ENCODE measurements around the gene PIR. TPM values are rescaled to one million over a fixed set of nuclear protein-coding genes. Genes with fewer than 3 reads are reported as not detected.

Gene PIR
- total and polyA plus RNA-seq, 9 of the 15 experiments (the other 6 are each of a cell fraction or from before 2014, with no cell fraction given): 7.5 to 29.8 (median 11.5) TPM

DNA sequence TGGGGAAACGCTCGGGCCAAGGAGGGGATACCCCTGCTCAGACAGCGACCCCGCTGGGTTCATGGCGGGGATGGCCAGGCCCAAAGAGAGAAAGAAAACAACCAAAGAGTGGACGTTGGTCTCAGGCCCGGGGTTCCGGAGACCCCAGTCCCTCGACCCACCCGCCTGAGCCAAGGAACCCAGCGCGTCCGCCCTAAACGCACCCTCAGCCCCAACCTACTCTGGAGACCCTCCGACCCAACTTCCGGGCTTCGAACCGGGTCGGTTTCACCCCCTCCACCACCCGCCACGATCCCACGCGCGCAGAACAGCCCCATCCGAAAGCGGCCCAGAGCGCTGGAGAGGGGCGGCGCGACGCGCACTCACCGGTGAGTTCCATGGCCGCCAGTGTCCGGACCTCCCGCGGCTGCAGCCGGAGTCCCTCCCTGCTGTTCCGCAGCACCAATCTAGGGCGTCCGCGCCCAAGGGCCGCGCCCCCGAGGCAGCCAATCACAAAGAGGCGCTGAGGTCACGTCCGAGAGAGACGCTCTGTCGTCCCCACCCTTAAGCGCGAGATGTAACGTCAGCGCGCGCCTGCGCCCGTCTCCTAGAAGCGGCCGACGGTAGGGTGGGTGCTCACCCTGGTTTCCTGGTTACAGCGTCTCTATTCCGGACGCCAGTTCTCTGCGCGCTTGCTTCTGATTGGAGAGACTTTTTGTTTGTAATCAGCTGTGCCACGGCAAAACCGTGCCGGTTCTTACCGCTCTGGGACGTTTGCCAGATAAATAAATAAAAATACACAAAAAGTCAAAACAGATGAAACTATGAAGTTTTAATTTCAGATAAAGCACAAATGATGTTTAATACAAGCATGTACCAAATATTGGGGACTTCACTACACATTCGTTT, 157.8 kb downstream of the PIR start, which contains the start of gene PIGA (continued):
- TF ChIP-seq SMARCC2 (IDR thresholded peaks at IDR 0.05; ENCODE audit: low read depth) (no peak), FOS (IDR thresholded peaks at IDR 0.05; ENCODE audit: extremely low read depth, insufficient read length) (peak; percentile 76), CSDE1 (IDR thresholded peaks at IDR 0.05) (peak in 1 of 2 experiments; percentile 19; a peak in 1 of 4 replicates), U2AF2 (optimal IDR thresholded peaks at IDR 0.05; ENCODE audit: low read depth, low read length) (no peak), RUNX1 (IDR thresholded peaks at IDR 0.05; ENCODE audit: low read depth) (no peak), HEY1 (CRISPR knock-in tag; IDR thresholded peaks at IDR 0.05; ENCODE audit: borderline replicate concordance) (no peak), TRIM24 (IDR thresholded peaks at IDR 0.05) (no peak)
- TF ChIP-seq, protein P1, sequence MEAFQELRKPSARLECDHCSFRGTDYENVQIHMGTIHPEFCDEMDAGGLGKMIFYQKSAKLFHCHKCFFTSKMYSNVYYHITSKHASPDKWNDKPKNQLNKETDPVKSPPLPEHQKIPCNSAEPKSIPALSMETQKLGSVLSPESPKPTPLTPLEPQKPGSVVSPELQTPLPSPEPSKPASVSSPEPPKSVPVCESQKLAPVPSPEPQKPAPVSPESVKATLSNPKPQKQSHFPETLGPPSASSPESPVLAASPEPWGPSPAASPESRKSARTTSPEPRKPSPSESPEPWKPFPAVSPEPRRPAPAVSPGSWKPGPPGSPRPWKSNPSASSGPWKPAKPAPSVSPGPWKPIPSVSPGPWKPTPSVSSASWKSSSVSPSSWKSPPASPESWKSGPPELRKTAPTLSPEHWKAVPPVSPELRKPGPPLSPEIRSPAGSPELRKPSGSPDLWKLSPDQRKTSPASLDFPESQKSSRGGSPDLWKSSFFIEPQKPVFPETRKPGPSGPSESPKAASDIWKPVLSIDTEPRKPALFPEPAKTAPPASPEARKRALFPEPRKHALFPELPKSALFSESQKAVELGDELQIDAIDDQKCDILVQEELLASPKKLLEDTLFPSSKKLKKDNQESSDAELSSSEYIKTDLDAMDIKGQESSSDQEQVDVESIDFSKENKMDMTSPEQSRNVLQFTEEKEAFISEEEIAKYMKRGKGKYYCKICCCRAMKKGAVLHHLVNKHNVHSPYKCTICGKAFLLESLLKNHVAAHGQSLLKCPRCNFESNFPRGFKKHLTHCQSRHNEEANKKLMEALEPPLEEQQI (IDR thresholded peaks at IDR 0.05): no peak

Other genes with a start within 250 kb of the PIR start
Only the 7 nearest of the 8 such genes appear.
- 0.27 and 0.82 TPM in 2 replicates for gene ASB9, start 223.2 kb downstream of the PIR start, total RNA-seq (2014; rRNA removed)
- 0.61 and 1.3 TPM in 2 replicates for gene ASB9, start 223.2 kb downstream of the PIR start, total RNA-seq (2014; rRNA removed; fragmentation: Illumina TruSeq; extraction: Trizol)
- 0.91 and 1.2 TPM in 2 replicates for gene ASB9, start 223.2 kb downstream of the PIR start, total RNA-seq (2015; rRNA removed; fragmentation: Illumina TruSeq; extraction: Trizol)
- gene ASB9, start 223.2 kb downstream of the PIR start, total RNA-seq (2021): 0.51 and 0.82 TPM in 2 replicates
- 0.16 and 0.96 TPM in 2 replicates for gene ASB9, start 223.2 kb downstream of the PIR start, polyA plus RNA-seq (2011; rRNA removed)
- 0.42 and 0.52 TPM in 2 replicates for gene ASB9, start 223.2 kb downstream of the PIR start, polyA plus RNA-seq (2014; fragmentation: Illumina TruSeq; extraction: Trizol)
- 1 to 10 TPM; 1.5 to 1.7 TPM for gene ASB9, start 223.2 kb downstream of the PIR start, polyA plus RNA-seq (2014; fragmentation: Nextera tagmentation; extraction: Ambion mirVana)
- 1.1 and 1.8 TPM in 2 replicates for gene ASB9, start 223.2 kb downstream of the PIR start, polyA plus RNA-seq (2014; rRNA removed)
- not detected in 2 replicates for gene ASB11, start 177.7 kb downstream of the PIR start, total RNA-seq (2014; rRNA removed)
- gene ASB11, start 177.7 kb downstream of the PIR start, total RNA-seq (2014; rRNA removed; fragmentation: Illumina TruSeq; extraction: Trizol): not detected in 2 replicates
- gene ASB11, start 177.7 kb downstream of the PIR start, total RNA-seq (2015; rRNA removed; fragmentation: Illumina TruSeq; extraction: Trizol): not detected in 2 replicates
- gene ASB11, start 177.7 kb downstream of the PIR start, total RNA-seq (2021): not detected in 2 replicates
- not detected in 2 replicates for gene ASB11, start 177.7 kb downstream of the PIR start, polyA plus RNA-seq (2011; rRNA removed)
- not detected in 2 replicates for gene ASB11, start 177.7 kb downstream of the PIR start, polyA plus RNA-seq (2014; fragmentation: Illumina TruSeq; extraction: Trizol)
- not detected for gene ASB11, start 177.7 kb downstream of the PIR start, polyA plus RNA-seq (2014; fragmentation: Nextera tagmentation; extraction: Ambion mirVana)
- gene ASB11, start 177.7 kb downstream of the PIR start, polyA plus RNA-seq (2014; rRNA removed): not detected in 2 replicates
- gene PIGA, start 157.8 kb downstream of the PIR start, total RNA-seq (2014; rRNA removed): 14.8 and 16.0 TPM in 2 replicates
- 28.5 and 32.8 TPM in 2 replicates for gene PIGA, start 157.8 kb downstream of the PIR start, total RNA-seq (2014; rRNA removed; fragmentation: Illumina TruSeq; extraction: Trizol)
- gene PIGA, start 157.8 kb downstream of the PIR start, total RNA-seq (2015; rRNA removed; fragmentation: Illumina TruSeq; extraction: Trizol): 20.6 and 23.5 TPM in 2 replicates
- gene PIGA, start 157.8 kb downstream of the PIR start, total RNA-seq (2021): 26.5 and 28.0 TPM in 2 replicates
- gene PIGA, start 157.8 kb downstream of the PIR start, polyA plus RNA-seq (2011; rRNA removed): 32.3 and 36.9 TPM in 2 replicates
- gene PIGA, start 157.8 kb downstream of the PIR start, polyA plus RNA-seq (2014; fragmentation: Illumina TruSeq; extraction: Trizol): 22.8 and 23.9 TPM in 2 replicates
- 10 to 100 TPM; 21.6 to 31.2 TPM for gene PIGA, start 157.8 kb downstream of the PIR start, polyA plus RNA-seq (2014; fragmentation: Nextera tagmentation; extraction: Ambion mirVana)
- 14.7 and 16.9 TPM in 2 replicates for gene PIGA, start 157.8 kb downstream of the PIR start, polyA plus RNA-seq (2014; rRNA removed)
- gene VEGFD, start 108.9 kb downstream of the PIR start, total RNA-seq (2014; rRNA removed): not detected in 2 replicates
- not detected in 2 replicates for gene VEGFD, start 108.9 kb downstream of the PIR start, total RNA-seq (2014; rRNA removed; fragmentation: Illumina TruSeq; extraction: Trizol)
- not detected in 2 replicates for gene VEGFD, start 108.9 kb downstream of the PIR start, total RNA-seq (2015; rRNA removed; fragmentation: Illumina TruSeq; extraction: Trizol)
- 0.31 TPM in 1 of 2 replicates, not detected in the other for gene VEGFD, start 108.9 kb downstream of the PIR start, total RNA-seq (2021)
- 0.03 TPM in 1 of 2 replicates, not detected in the other for gene VEGFD, start 108.9 kb downstream of the PIR start, polyA plus RNA-seq (2011; rRNA removed)
- not detected in 2 replicates for gene VEGFD, start 108.9 kb downstream of the PIR start, polyA plus RNA-seq (2014; fragmentation: Illumina TruSeq; extraction: Trizol)
- gene VEGFD, start 108.9 kb downstream of the PIR start, polyA plus RNA-seq (2014; fragmentation: Nextera tagmentation; extraction: Ambion mirVana): not detected
- not detected in 2 replicates for gene VEGFD, start 108.9 kb downstream of the PIR start, polyA plus RNA-seq (2014; rRNA removed)
- gene BMX, start 7.5 kb upstream of the PIR start, total RNA-seq (2014; rRNA removed): 0.45 and 0.61 TPM in 2 replicates
- 2.0 and 2.3 TPM in 2 replicates for gene BMX, start 7.5 kb upstream of the PIR start, total RNA-seq (2014; rRNA removed; fragmentation: Illumina TruSeq; extraction: Trizol)
- 0.75 and 0.98 TPM in 2 replicates for gene BMX, start 7.5 kb upstream of the PIR start, total RNA-seq (2015; rRNA removed; fragmentation: Illumina TruSeq; extraction: Trizol)
- gene BMX, start 7.5 kb upstream of the PIR start, total RNA-seq (2021): 1.3 and 1.4 TPM in 2 replicates
- gene BMX, start 7.5 kb upstream of the PIR start, polyA plus RNA-seq (2011; rRNA removed): 1.1 and 3.1 TPM in 2 replicates
- 0.87 and 1.1 TPM in 2 replicates for gene BMX, start 7.5 kb upstream of the PIR start, polyA plus RNA-seq (2014; fragmentation: Illumina TruSeq; extraction: Trizol)
- 1 to 10 TPM; 4.2 TPM for gene BMX, start 7.5 kb upstream of the PIR start, polyA plus RNA-seq (2014; fragmentation: Nextera tagmentation; extraction: Ambion mirVana)
- gene BMX, start 7.5 kb upstream of the PIR start, polyA plus RNA-seq (2014; rRNA removed): 1.6 and 1.8 TPM in 2 replicates
- gene ACE2, start 107.6 kb upstream of the PIR start, total RNA-seq (2014; rRNA removed): not detected in 2 replicates
- gene ACE2, start 107.6 kb upstream of the PIR start, total RNA-seq (2014; rRNA removed; fragmentation: Illumina TruSeq; extraction: Trizol): 0.07 TPM in 1 of 2 replicates, not detected in the other
- gene ACE2, start 107.6 kb upstream of the PIR start, total RNA-seq (2015; rRNA removed; fragmentation: Illumina TruSeq; extraction: Trizol): 0.04 TPM in 1 of 2 replicates, not detected in the other
- gene ACE2, start 107.6 kb upstream of the PIR start, total RNA-seq (2021): not detected in 2 replicates
- gene ACE2, start 107.6 kb upstream of the PIR start, polyA plus RNA-seq (2011; rRNA removed): 0.03 TPM in 1 of 2 replicates, not detected in the other
- 0.09 TPM in 1 of 2 replicates, not detected in the other for gene ACE2, start 107.6 kb upstream of the PIR start, polyA plus RNA-seq (2014; fragmentation: Illumina TruSeq; extraction: Trizol)
- gene ACE2, start 107.6 kb upstream of the PIR start, polyA plus RNA-seq (2014; fragmentation: Nextera tagmentation; extraction: Ambion mirVana): not detected
- gene ACE2, start 107.6 kb upstream of the PIR start, polyA plus RNA-seq (2014; rRNA removed): not detected in 2 replicates
- not detected in 2 replicates for gene CLTRN, start 171.5 kb upstream of the PIR start, total RNA-seq (2014; rRNA removed)
- 0.15 TPM in 1 of 2 replicates, not detected in the other for gene CLTRN, start 171.5 kb upstream of the PIR start, total RNA-seq (2014; rRNA removed; fragmentation: Illumina TruSeq; extraction: Trizol)
- gene CLTRN, start 171.5 kb upstream of the PIR start, total RNA-seq (2015; rRNA removed; fragmentation: Illumina TruSeq; extraction: Trizol): 0.11 TPM in 1 of 2 replicates, not detected in the other
- 0.18 and 0.25 TPM in 2 replicates for gene CLTRN, start 171.5 kb upstream of the PIR start, total RNA-seq (2021)
- gene CLTRN, start 171.5 kb upstream of the PIR start, polyA plus RNA-seq (2011; rRNA removed): 0.36 and 0.43 TPM in 2 replicates
- 0.16 TPM in 1 of 2 replicates, not detected in the other for gene CLTRN, start 171.5 kb upstream of the PIR start, polyA plus RNA-seq (2014; fragmentation: Illumina TruSeq; extraction: Trizol)
- gene CLTRN, start 171.5 kb upstream of the PIR start, polyA plus RNA-seq (2014; fragmentation: Nextera tagmentation; extraction: Ambion mirVana): under 1 TPM; 0.28 to 0.34 TPM
- gene CLTRN, start 171.5 kb upstream of the PIR start, polyA plus RNA-seq (2014; rRNA removed): 0.28 TPM in 1 of 2 replicates, not detected in the other